Renal pelvis (tissue), 4 donors: ENCODE data around the gene PIK3C2A. TPM values are rescaled to one million over a fixed set of nuclear protein-coding genes. Genes with fewer than 3 reads are reported as not detected.

ENCODE experiments used
- DNase-seq: peaks from one replicate; pipeline ENCODE4 v3.0.0-alpha.2; 2013
- polyA plus RNA-seq, 3 donors: library from polyadenylated mRNA; unstranded; fragments of 120-200 nt; gene quantifications; one replicate each; pipeline ENCODE4 v1.2.1, GENCODE V29; 2013; ENCODE audit not compliant: insufficient read length in 3 of 3

The PIK3C2A gene
- polyA plus RNA-seq, 3 donors, result 50.3 to 68.2 (median 64.5) TPM

DNA sequence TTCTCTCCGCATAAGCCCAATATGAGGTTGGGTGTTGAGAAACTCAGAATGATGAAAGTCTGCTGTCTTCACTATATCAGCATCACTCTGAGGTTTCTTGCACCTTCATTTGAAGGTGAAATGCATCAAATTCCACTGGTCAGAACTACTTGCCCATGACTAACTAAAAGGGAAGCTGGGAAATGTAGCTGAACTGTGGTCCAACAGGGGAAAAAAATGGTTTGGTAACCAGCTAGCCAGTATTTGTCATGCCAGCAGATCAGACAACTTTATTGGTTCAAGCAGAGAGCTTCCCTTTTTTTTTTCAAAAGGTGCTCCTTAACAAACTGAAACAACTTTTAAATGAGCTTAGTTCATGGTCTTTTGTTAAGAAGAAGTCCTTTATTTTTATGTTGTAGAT is 14.2 kb upstream of the PIK3C2A start:
- DNase-seq, result no peak

DNA sequence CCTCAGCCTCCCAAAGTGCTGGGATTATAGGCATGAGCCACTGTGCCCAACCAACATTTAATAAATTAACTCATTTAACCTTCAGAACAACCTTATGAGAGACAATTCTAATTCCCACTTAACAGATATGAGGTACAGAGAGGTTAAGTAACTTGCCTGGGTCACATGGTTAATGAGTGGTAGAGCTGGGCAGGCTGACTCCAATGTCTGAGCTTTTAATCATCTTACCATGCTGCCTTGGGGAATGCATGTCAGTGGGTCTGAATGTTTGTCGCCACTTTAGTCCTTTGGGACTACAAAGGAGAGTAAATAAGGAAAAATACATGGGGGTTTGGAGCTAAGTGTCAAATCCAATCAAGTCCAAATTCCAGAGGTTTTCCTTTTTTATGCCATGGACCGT is 11.2 kb upstream of the PIK3C2A start:
- no peak for DNase-seq

DNA sequence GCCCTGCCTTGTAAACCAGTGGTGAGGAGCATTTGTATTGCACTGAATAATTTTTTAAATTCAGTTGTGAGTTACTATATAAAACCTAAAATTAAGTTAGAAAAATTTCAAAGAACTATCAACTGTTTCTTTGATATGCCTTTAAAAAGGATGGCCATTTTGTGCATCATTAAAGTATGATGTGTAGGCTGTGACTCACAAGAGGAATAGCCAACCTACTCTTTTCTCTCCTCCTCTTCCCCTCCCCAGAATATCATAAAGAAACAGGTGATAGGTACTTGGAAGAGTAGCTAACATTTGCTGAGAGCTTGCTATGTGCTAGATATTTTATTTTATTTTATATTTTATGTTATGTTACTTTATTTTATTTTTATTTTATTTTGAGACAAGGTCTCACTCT is 10.6 kb upstream of the PIK3C2A start:
- no peak for DNase-seq

DNA sequence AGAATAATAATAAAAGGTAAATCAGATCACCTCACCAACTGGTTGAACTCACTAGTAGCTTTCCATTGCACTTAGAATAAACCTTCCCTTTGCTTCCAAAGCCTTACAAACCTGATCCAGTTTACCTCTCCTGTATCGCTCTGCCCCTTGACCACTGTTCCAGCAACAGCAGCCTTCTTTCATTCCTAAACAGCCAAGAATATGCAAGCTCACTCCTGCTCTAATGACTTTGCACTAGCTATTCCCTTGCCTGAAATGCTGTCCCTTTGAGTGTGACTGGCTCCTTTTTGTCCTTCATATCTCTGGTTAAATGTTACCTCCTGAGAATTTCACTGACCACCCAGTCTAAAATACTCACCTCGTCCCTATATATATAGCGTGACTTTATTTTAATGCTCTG is 9.6 kb upstream of the PIK3C2A start:
- no peak for DNase-seq

DNA sequence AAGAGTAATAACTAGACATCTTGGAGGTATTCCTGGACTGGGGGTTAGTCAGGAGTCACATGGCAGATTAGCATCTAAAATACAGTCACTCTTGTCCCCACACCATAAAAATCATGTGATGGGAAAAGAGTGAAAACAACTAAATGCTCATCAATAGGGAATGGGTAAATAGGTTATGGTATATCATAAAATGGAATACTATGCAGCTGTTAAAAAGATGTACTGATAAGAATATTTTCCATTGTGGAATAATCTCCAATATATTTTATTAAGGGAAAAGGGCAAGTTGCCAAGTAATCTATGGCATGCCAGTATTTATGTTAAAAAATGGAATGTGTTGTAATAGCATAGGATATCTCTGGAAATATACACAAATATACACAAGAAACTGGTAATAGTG is 6.6 kb upstream of the PIK3C2A start:
- DNase-seq, result no peak

DNA sequence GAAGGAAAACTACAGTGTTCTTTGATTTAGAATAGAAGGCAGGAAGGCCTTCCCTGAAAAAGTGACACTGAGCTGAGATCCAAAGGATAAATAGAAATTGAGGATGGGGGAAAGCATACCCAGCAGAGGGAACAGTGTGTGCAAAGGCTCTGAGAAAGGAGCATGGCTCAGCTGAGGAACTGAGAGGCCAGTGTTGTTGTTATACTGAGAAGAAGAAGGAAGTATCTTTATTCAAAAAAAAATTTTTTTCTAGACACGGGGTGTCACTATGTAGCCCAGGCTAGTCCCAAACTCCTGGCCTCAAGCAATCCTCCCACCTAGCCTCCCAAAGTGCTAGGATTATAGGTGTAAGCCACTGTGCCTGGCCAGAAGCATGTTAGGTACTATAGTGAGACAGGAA is 3.5 kb upstream of the PIK3C2A start:
- DNase-seq, result no peak

DNA sequence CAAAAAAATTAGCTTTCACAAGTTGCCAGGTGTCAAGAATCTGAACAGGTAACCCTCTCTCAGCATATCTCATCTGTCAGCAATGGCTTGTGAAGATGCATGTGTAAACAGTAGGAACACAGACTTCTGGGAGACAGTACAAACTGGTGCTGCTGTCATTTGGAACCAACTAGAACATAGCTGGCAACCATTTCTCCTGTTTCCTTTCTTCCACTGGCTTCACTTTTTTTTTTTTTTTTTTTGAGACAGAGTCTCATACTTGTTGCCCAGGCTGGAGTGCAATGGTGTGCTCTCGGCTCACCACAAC is 2.1 kb upstream of the PIK3C2A start:
- DNase-seq, result no peak

DNA sequence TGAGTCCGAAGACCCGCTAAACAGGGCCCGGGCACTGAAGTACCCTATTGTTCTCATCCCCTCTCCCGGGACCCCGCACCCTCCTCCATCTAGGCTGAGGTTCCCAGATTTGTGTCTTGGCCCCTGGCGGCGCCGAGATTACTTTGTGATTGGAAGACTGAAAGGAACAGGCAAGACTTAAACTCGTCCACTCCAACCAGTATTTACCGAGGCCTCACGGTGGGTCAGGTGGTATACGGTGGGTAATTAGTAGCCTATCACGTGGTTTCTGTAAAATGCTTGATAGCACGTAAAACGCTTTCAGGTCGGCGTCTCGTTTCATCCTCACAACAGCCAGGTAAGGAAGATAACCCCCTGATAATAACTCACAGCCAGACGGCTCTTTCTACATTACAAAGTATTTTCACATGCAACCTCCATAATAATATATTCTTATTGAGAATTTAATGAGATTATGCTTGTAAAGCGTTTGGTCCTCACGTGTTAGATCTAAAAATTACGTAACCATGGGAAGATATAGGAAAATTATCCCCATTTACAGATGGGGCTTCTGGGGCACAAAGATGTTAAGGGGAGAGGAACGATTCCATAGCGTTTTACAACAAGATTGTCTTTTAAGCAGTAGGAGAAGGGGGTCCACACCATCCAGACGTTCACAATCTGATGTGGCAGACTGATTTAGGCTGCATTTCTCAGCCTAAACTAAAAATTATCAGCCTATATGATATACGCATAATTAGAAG is 642 bp upstream of the PIK3C2A start:
- peak; percentile 87 for DNase-seq

DNA sequence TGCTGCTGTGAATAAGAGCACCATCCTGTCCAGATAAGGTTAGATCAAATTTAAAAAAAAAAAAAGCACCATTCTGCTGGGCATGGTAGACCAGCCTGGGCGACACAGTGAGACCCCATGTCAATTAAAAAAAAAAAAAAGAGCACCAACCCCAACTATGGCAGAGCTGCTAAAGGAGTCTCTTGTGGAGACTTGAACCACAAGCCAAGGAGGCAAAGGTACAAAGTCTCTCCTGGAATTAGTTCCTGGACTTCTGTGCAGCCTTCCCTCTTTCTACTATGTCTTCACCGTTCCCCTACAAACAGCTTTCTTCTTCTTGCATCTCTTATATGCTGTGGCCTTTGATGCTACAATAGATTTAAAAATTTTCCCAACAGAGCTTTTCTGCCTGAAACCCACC is 1.3 kb downstream of the PIK3C2A start:
- DNase-seq, result no peak

DNA sequence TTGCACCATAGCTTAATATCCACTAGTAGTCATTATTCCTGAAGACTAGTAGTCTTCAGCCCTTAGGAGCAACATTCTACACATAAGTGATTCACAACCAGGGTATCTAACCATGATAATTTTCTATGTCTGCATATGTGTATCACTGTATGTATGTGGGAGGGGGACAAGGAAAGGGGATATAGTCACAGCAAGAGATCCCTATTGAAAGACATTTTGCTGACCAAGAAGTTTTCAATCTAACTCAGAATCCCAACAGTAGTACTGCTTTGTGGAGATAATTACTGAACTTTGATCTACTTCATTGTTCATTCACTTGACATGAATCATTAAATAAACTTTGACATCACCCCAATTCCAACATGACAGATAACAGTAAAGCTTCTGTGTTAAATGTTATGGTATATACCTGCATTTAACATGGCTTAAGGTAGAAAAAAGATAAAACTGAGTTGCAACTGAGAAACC is 10.3 kb downstream of the PIK3C2A start:
- no peak for DNase-seq

DNA sequence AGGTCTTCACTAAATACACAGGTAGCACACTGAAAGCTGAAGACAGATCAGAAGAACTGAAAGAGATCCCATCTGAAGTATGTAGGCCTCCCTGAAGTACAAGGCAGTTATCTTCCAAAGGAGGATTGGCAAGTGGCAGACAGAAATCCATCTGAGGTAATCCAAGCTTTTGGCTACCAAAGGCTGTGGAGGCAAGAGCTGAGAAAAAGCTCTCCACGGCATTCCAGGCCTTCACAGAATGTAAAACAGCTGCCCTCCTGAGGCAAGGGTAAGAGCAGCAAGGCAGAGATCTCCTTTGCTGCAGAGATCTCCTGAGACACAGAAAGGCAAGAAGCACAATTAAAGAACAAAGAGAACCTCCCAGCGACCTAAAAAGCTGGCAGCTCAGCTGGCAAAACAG is 19.1 kb downstream of the PIK3C2A start:
- no peak for DNase-seq

DNA sequence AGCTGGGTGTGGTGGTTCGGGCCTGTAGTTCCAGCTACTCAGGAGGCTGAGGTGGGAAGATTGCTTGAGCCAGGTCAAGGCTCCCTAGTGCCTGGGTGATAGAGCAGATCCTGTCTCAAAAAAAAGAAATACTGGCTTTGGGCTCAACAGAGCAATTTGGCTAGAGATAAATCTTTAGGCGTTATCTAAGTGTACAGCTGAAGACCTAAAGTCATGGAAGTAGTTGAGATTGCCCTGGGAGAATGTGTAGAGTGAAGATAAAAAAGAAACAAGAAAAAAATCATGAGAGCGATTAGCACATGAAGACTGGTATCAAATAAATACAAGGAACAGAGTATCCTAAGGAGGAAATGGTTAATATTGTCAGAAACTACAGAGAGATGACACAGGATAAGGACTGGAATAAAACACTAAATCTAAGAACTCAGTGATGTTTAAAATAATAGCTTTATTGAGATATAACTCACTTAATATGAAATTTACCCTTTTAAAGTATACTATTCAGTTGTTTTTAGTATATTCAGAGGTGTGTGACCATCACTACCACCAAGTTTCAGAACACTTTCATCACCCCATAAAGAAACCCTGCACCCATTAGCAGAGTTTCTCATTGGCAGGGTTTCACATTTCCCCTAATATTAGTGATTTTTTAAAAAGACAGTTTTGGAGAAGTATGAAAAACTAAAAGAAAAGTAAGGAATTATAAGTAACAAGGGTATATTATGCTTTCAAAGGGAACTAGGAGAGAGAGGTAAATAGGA is 20.7 kb downstream of the PIK3C2A start:
- no peak for DNase-seq

DNA sequence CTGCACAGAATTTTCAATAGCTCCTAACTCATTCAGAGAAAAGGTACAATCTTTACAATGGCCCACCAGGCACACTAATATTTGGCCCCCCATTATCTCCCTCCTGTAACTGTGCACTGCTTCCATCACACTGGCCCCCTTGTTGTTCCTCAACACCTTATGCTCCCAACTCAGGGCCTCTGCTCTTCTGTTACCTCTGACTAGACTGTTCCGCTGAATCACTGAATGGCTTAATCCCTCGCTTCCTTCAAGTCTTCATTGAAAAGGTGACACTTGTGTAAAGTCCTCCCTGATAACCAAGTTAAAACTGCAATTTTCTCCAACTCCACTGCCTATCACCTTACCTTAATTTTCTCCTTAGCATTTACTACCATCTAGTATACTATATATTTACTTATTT is 21.8 kb downstream of the PIK3C2A start:
- no peak for DNase-seq

DNA sequence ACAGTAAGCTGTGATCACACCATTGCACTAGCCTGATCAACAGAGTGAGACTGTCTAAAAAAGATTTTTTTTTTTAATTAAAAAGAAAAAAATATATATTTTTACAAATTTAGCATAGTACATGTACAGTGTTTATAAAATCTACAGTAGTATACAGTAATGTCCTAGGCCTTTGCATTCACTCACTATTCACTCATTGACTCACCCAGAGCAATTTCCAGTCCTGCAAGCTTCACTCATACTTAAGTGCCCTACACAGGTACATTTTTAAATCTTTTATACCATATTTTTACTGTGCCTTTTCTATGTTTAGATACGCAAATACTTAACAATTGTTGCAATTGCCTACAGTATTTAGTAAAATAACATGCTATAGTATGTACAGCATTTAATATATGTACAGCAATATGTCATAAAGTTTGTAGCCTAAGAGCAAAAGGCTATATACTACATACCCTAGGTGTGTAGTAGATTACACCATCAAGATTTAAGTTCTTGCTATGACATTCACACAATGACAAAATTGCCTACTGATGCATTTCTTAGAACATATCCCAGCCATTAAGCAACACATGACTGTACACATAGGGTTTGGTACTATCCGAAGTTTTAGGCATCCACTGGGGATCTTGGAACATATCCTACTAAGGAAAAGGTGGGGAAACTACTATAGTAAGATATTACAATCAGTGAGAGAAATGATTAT is 22.8 kb downstream of the PIK3C2A start:
- DNase-seq, result no peak

DNA sequence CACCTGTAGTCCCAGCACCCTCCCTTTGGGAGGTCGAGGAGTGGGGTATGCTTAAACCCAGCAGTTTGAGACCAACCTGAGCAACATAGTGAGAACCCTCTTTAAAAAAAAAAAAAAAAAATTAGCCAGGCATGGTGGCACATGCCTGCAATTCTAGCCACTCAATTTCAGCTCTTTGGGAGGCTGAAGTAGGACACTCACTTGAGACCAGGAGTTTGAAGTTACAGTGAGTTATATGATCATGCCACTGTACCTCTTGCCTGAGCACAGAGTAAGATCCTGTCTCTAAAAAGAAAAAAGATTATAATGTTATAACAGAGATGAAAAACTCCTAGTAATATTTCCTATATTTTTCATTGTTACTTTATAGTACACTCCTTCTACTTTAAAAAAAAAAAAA is 23.9 kb downstream of the PIK3C2A start:
- no peak for DNase-seq

DNA sequence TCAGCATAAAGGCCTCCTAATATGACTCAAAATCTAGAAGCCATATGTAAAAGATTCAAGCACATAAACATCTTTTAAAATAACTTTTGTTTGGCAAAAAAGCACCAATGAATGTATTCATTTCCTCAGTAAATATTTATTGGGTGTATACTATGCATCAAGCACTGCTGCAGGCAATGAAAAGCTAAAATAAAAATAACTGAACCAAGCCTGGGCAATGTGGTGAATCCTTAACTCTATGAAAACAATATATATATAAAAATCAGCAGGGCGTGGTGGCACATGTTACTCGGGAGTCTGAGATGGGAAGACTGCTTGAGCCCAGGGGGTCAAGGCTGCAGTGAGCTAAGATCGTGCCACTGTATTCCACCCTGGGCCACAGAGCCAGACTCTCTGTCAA is 27.8 kb downstream of the PIK3C2A start:
- DNase-seq, result no peak

DNA sequence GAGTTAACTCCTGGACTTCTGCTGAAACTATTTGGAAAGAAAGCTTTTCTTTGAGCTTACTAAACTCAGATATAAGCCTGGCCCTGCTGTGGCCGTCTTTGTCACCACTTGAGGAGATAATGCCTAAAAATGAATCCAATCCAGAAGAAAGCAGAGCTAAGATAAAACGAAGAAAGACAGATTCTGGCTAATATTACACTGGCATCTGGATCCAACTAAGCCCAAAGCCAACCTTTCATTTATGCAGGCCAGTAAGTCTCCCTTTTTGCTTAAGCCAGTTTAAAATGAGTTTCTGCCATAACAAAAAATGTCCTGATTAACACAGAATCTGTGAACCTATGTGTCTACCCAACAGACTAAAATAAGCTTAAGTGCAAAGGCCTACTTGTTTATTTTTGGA is 34.5 kb downstream of the PIK3C2A start:
- DNase-seq, result no peak

DNA sequence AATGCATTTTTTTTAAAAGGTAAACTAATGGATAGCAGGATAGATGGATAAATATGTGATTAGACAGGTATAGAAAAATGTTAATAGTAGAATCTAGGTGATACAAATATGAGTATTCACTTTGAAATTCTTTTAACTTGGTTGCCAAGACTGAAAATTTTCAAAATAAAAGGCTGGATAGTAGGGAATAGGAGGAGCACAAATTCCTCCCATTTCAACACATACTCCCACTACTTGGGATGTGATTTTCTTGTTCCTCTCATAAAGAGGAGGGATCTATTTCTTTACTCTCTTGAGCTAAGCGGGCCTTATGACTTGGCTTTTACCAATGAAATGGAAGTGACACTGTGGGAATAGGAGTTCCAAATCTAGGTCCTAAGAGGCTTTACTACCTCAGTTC is 35.9 kb downstream of the PIK3C2A start:
- DNase-seq, result no peak

DNA sequence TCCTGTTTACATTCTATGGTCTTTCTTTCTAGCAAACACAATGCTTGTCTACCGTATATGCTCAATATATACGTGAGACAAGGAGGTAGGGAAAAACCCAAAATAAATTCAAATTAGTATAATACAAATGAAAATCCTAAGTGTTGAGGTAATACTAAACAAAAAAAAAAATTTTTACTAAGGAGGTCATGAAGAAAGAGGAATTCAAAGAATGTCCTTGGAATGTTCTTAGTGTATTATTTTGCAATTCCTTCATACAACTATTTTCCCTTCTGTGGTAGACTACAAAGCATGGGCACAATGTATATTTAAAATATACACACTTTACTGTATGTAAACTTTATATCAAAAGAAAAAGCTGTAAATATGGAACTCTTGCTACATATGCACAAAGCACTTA is 36.4 kb downstream of the PIK3C2A start:
- no peak for DNase-seq

DNA sequence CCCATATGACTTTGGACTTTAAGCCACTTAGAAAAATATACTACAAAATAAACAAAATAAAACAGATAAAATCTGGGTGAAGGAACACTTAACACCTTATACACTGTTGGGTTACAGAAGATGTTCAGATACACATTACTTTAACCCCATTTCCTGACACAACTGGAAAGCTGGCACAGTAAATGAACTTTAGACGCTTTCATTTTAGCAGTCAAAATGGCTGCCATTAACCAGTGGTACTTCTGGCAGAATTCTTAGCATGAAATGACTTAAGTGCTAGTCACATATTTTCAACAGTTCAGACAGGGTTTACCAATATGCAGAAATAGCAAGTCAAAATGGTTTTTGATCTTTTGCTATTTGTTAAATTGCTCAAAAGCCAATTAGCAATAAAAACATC is 37.9 kb downstream of the PIK3C2A start:
- DNase-seq, result no peak

DNA sequence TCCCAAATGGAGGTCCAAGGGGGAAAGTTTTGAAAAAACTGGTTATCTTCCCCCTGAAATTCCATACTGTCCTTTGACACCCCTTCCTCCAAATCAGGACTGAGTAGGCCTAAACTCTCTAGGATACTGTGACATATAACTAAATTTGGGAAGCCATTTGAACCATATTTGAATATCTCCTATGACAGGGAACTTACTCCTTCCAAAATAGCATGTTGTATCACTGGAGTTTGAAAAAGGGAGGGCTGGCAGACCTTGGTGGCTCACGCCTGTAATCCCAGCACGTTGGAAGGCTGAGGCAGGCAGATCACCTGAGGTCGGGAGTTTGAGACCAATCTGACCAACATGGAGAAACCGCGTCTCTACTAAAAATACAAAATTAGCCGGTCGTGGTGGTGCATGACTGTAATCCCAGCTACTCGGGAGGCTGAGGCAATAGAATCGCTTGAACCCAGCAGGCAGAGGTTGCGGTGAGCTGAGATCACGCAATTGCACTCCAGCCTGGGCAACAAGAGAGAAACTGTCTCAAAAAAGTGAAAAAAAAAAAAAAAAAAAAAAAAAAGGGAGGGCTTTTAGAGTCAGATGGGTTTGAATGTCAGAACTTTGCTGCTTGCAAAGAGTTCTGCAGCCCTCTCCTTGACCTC is 42.4 kb downstream of the PIK3C2A start:
- no peak for DNase-seq

DNA sequence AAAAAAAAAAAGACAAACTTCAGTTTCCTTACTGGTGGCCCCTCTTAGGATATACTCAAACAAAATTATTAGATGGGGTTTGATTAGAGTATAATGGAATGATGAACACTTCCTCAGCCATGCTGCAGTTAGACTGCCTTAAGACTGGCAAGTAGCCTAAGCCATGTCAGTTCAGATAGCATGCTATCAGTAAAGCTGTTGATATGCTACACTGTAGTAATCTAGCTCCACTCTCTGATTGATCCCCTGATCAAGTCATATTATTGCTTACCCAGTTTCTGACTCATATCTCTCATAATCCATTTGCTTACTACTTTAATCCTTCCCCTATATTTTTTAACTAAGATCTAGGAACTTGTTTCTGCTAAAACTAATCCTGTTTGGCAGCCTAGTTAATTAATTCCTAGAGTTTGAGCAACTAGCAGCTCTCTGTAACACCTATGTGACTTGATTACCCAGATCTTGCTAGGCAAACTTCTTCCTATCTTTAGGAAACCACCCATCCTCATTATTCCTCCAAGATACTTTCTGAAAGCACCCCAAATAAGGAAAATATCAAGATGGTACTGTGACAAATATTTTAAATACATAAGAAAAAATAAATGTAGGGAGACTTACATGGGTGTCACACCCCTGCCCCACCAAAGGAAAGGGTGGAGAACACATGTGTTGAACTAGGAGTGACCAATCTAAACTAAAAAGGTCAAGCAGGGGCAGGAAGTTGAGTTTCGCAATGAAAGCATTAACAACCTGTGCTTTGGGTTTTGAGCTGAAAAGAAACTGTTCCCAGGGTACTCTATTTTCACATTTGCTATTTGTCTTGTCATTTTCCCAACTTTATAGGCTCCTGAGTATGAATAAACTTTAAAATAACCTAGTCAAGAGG is 43.2 kb downstream of the PIK3C2A start:
- DNase-seq, result no peak
